Fibroblast of peridontal ligament (primary cell): ENCODE results near the gene AQP7.
"Not testable (repeated sequence)": the region's sequence is repeated elsewhere in the genome, so short reads cannot be mapped to it uniquely, and the experiment has no call there.

Experiments
- DNase-seq: peaks from one replicate; pipeline ENCODE4 v3.0.0-alpha.2; 2010; ENCODE audit errors: extremely low read depth

Gene AQP7

GRCh38 chr9:33375238-33375840 lies 27.0 kb downstream of the AQP7 start:
- no peak for DNase-seq

- DNase-seq = peak; percentile 80
These were observed 27.6 kb downstream of the AQP7 start for GRCh38 chr9:33374634-33375237.

DNA sequence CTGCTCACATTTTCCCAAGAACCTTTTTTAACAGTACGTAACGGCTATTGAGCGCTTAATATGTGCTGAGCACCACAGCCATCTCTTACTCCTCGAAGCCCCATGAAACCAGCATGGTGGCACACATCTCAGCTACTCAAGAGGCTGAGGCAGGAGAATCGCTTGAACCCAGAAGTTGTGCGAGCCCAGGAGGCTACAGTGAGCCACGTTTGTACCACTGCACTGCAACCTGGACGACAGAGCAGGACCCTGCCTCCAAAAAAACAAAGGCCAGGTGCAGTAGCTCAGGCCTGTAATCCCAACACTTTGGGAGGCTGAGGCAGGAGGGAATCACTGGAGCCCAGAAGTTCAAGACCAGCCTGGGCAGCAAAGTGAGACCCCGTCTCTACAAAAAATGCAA lies 28.2 kb downstream of the AQP7 start:
- DNase-seq = no peak

- DNase-seq = no peak
These were observed 29.5 kb downstream of the AQP7 start for GRCh38 chr9:33372900-33373299.

GRCh38 chr9:33366979-33367480 lies 35.3 kb downstream of the AQP7 start:
- no peak for DNase-seq

DNA sequence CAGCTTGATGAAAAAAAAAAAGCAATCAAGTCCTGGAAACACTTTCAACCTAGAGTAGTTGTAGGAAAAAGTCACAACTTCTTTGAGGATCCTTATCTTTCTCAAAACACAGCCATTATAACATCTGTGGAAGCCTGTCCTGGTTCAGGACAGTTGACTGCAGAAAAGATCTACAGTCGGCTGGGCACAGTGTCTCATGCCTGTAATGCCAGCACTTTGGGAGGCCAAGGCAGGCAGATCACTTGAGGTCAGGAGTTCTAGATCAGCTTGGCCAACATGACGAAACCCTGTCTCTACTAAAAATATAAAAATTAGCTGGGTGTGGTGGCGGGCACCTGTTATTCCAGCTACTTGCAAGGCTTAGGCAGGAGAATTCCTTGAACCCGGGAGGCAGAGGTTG lies 37.6 kb downstream of the AQP7 start:
- DNase-seq = not testable (repeated sequence)

DNA sequence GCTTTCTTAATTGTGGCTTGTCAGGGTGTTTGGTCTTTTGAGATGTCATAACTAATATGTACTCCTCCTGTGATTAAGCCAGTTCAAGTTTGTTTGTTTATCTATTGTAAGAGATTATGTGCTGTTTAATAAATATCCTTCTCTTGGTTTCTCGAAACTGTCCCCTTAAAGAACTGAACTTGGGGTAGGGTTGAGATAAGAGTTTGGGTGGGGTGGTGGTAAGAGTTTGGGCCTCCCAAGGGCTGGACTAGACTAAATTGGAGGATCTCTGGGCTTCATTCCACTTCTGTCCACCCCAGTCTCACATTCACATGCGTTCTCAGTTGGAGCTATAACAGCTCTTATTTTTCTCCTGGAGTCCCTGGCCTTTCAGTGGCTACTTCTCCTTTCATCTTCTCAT lies 38.2 kb downstream of the AQP7 start:
- DNase-seq = no peak

DNA sequence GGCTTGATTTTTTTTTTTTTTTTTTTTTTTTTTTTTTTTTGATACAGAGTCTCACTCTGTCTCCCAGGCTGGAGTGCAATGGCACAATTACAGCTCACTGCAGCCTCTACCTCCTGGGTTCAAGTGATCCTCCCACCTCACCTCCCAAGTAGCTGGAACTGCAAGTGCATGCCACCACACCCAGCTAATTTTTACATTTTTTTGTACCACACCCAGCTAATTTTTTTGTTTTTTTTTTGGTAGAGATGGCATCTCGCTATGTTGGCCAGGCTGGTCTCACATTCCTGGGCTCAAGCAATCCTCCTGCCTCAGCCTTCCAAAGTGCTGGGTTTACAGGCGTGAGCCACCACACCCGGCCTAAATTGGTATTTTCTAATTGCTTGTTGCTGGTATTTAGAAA lies 43.7 kb downstream of the AQP7 start:
- not testable (repeated sequence) for DNase-seq

DNA sequence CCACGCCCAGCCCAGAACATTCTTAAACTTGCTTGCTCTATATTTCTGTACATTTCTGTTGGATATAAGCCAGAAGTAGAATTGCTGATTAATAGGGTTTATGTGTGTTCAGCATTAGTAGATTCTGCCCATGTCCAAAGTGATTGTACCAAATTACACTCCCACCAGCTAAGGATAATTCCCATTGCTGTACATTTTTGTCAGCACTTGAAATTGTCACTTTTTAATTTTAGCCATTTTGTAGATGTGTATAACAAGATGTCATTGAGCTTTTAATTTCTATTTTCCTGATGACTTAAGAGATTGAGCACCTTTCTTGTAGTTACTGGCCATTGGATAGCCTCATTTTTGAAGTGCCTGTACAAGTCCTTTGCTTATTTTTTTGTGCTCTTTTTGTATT lies 46.4 kb downstream of the AQP7 start:
- DNase-seq = no peak

DNA sequence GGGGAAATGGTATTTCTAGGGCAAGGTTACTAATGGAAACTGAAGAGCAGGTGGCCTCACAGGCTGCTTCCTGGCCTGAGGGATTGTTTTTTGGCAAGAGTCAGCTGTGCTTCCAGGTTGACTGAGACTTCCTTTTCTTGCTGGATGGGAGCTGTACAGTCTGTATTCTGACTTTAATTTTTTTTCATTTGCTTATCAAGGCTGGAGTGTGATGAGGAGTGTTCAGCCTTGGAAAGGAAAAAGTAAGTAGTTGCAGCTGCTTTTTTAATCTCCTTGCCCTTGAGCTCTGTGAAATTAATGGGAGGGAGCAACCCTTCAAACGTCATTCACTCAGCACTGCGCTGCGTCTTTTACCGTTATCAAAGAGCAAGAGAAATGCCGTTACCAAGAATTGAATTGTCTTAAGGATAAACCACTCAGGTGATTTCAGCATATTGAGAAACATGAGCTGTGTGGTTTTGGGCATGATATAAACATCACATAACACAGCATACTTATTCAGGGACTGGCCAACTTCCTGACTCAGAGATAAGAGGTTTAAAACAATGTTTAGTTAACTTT lies 47.6 kb downstream of the AQP7 start:
- DNase-seq = peak; percentile 33

- no peak for DNase-seq
These were observed 50.8 kb downstream of the AQP7 start for GRCh38 chr9:33351547-33351946.

DNA sequence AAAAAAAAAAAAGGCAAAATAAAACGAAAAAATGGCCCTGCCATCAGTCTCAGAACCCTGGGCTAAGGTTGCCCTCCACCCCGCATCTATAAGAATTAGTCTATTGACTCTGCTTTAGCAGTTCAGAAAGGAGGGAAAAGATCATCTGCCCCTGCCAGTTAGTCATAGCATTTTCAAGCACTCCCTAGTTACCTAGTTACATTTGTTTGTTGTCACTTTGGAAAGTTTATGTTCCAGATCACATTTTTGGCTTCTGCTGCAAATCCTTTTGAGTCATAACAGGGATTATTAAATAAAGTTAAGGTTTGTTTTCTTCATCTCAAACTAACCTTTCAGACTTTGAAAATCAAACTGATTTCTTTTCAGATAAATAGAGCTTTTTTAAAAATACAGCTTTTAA lies 52.1 kb downstream of the AQP7 start:
- DNase-seq = peak; percentile 95

GRCh38 chr9:33349743-33350142 lies 52.6 kb downstream of the AQP7 start:
- no peak for DNase-seq

GRCh38 chr9:33348998-33349397 lies 53.4 kb downstream of the AQP7 start:
- no peak for DNase-seq

- no peak for DNase-seq
These were observed 55.8 kb downstream of the AQP7 start for GRCh38 chr9:33346564-33346963.

DNA sequence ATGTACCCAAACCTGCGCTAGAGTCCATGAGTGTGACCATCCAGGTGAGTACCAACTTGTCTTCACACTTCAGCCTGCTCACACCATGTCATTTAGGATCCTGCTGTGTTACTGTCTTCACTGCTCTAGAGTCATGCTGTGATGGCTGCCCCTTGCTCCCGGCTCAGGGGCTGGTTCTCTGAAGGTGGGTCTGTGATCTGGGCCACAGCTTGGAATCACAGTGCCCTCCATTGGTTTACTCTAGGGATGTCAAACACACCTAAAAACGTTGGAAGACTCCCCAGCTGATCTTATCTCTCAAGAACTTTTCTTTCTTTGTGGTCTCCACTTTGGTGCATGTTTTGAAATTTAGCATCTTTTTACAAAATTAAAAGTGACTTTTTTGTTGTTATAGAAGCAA lies 58.2 kb downstream of the AQP7 start:
- no peak for DNase-seq

- no peak for DNase-seq
These were observed 61.2 kb downstream of the AQP7 start for GRCh38 chr9:33341182-33341581.

- DNase-seq = no peak
These were observed 62.2 kb downstream of the AQP7 start for GRCh38 chr9:33340186-33340585.
